ENCODE measurements around the gene EIF3F. TPM values are rescaled to one million over a fixed set of nuclear protein-coding genes. Genes with fewer than 3 reads are reported as not detected.
A peak's percentile ranks its signal among the peaks of the same experiment; 100 is the strongest.

Gene EIF3F
- total and polyA plus RNA-seq, 8 donors: 102 to 580 (median 189) TPM

DNA sequence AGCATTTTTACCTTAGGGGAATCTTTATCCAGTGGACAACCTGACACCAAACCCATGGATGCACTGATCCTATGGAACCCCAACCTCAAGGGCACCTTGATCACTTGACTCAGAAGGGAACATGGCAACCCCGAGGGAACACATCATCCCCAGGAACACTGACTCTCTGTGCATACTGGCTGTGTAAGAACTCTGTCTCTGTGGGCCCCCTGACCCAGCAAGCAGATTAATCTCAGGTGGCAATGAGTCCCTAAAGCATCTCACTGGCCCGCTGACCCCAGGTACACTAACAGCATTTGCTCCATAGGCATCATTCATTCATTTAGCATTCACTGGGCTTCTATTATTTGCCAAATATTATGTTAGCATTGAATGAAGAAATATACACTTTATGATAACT lies 16.9 kb downstream of the EIF3F start:
- Histone ChIP-seq H3K27me3 (no peaks in the 10 kb centered on the region), H3K27ac (no peak overlapping the region), H3K9me3 (no peaks in the 10 kb centered on the region), H3K36me3 (peaks cover 0 to 14% (median 13%) of the 10 kb centered on the region in 4 donors), H3K4me1 (no peaks in the 10 kb centered on the region), H3K4me3 (no peak overlapping the region)
- intact Hi-C loops (cut with DNase I; ENCODE audit: low total_unique reads): no loop called here
- TF ChIP-seq POLR2AphosphoS5 (IDR thresholded peaks at IDR 0.05) (no peak), EP300 (IDR thresholded peaks at IDR 0.05) (no peak), POLR2A (IDR thresholded peaks at IDR 0.05) (no peak)
- TF ChIP-seq, protein P1, sequence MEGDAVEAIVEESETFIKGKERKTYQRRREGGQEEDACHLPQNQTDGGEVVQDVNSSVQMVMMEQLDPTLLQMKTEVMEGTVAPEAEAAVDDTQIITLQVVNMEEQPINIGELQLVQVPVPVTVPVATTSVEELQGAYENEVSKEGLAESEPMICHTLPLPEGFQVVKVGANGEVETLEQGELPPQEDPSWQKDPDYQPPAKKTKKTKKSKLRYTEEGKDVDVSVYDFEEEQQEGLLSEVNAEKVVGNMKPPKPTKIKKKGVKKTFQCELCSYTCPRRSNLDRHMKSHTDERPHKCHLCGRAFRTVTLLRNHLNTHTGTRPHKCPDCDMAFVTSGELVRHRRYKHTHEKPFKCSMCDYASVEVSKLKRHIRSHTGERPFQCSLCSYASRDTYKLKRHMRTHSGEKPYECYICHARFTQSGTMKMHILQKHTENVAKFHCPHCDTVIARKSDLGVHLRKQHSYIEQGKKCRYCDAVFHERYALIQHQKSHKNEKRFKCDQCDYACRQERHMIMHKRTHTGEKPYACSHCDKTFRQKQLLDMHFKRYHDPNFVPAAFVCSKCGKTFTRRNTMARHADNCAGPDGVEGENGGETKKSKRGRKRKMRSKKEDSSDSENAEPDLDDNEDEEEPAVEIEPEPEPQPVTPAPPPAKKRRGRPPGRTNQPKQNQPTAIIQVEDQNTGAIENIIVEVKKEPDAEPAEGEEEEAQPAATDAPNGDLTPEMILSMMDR (IDR thresholded peaks at IDR 0.05): no peak
- 80 to 92% (median 89%) methylated on average over 2 of the region's 2 CpGs for WGBS, 5 donors
- DNase-seq: no peak

DNA sequence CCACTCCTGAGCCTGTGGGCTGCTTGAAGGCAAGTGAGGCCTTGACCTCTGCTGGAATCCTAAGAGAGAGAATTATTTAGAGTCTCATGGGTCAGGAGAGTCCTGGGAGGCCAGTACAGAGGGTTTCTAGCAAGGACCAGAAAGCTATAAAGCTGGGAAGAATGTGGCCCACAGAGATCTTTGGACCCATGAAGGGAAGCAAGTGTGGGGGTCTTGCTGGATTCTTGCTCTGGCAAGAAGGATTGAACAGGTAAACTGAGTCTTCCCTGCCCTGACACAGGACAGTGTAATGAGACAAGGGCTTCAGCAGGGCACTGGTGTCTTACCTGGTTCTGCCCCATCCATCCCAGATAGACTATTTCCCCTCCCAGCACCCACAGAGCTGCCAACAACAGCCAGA lies 18.4 kb downstream of the EIF3F start:
- Histone ChIP-seq H3K4me3 (no peak overlapping the region), H3K27me3 (no peaks in the 10 kb centered on the region), H3K36me3 (no peaks in the 10 kb centered on the region), H3K9me3 (no peaks in the 10 kb centered on the region), H3K4me1 (no peaks in the 10 kb centered on the region), H3K27ac (no peak overlapping the region)
- intact Hi-C loops (cut with DNase I; ENCODE audit: low total_unique reads): loop anchor here (5.0 kb wide), 1 partner anchor 92 kb away; no protein-coding TSS in a partner anchor
- DNase-seq: no peak
- no peak for TF ChIP-seq POLR2A (IDR thresholded peaks at IDR 0.05)
- TF ChIP-seq, protein P1 (IDR thresholded peaks at IDR 0.05): no peak
- TF ChIP-seq POLR2AphosphoS5 (IDR thresholded peaks at IDR 0.05): no peak
- TF ChIP-seq EP300 (IDR thresholded peaks at IDR 0.05): no peak

DNA sequence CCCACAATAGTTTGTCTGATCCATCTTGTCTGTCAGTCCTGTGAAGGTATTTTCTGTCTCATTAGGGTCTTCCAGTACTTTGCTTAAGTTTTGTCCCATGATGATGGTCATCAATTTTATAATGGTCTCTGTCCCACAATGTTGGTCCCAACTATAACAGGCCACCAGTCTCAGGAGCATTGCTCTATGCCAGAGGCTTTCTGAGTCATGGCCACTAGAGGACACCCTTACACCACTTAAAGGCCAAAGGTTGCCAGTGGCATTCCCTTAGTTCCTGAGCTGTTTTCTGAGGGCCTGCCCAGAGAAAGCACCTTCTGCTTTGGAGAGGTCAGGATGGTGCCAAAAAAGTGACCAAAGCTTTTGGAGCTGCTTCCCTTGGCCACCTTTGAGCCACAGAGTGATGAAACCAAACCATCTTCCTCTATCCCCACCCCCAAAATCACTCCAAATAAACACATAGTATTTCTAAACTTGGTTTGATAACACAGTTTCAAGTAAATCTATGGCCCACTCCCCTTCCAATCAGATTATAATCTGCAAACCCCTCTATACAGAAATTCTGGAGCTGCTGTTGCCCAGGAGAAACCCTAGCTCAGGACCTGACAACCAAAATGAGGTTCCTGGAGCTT lies 19.3 kb downstream of the EIF3F start:
- Histone ChIP-seq H3K9me3 (no peaks in the 10 kb centered on the region), H3K27ac (no peak overlapping the region), H3K36me3 (no peaks in the 10 kb centered on the region), H3K27me3 (no peaks in the 10 kb centered on the region), H3K4me1 (no peaks in the 10 kb centered on the region), H3K4me3 (no peak overlapping the region)
- no peak for TF ChIP-seq EP300 (IDR thresholded peaks at IDR 0.05)
- TF ChIP-seq, protein P1 (IDR thresholded peaks at IDR 0.05): peak in 5 of 7 experiments; percentile 55 to 73 (median 68)
- intact Hi-C loops (cut with DNase I; ENCODE audit: low total_unique reads): loop anchor here (5.0 kb wide), 1 partner anchor 91 kb away; no protein-coding TSS in a partner anchor
- peak; percentile 46 to 86 for DNase-seq

DNA sequence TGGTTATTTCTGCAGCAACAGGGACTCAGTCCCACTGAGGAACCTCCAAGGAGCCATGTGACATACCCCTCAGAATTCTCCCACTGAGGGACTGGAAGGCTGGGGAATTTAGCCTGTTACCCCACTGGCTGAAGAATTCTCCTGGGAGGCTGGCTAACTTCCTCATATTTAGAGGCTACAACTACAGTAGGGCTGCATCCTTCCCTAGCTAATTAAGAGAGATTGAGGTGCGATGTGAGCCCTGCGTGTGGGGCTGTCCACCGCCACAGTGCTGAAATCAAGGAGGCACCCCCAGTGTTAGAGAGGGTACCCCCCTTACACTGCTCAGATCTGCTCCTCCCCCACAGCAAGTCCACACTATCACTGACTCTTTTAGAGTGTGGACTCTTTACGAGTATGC lies 21.1 kb downstream of the EIF3F start:
- Histone ChIP-seq H3K4me1 (no peaks in the 10 kb centered on the region), H3K4me3 (no peak overlapping the region), H3K27ac (no peak overlapping the region), H3K36me3 (no peaks in the 10 kb centered on the region), H3K9me3 (no peaks in the 10 kb centered on the region), H3K27me3 (peaks cover 0 to 10% (median 0%) of the 10 kb centered on the region in 3 donors)
- WGBS, 5 donors: 29 to 42% (median 37%) methylated on average over 4 of the region's 4 CpGs
- TF ChIP-seq, protein P1 (IDR thresholded peaks at IDR 0.05): no peak
- TF ChIP-seq POLR2AphosphoS5 (IDR thresholded peaks at IDR 0.05): no peak
- no peak for TF ChIP-seq EP300 (IDR thresholded peaks at IDR 0.05)
- no peak for TF ChIP-seq POLR2A (IDR thresholded peaks at IDR 0.05)
- DNase-seq: no peak
- intact Hi-C loops (cut with DNase I; ENCODE audit: low total_unique reads): loop anchor here (5.0 kb wide), 1 partner anchor 89 kb away; no protein-coding TSS in a partner anchor

Measured in stomach (tissue), 9 donors.